A549 (cell line): Measurements from ENCODE around the gene C1QL1. TPM values are rescaled to one million over a fixed set of nuclear protein-coding genes. Genes with fewer than 3 reads are reported as not detected.

Experiments used
- ATAC-seq, 2 experiments: fragments of 200-7000 bp in 1 of 2; fragments of >200 bp in 1 of 2; cut with Nextera tagmentation in 1 of 2; cut with Tn5 transposase in 1 of 2; 3 replicates each; pipeline versions ENCODE4 v1.8.0 to v1.9.1; 2018 to 2020; ENCODE audit warnings: mild to moderate bottlenecking in 1 of 2, moderate library complexity in 1 of 2
- CTCF ChIA-PET: fragments of 300-600 bp; sonication (Branson Sonifier 250); formaldehyde crosslinking; extraction: SDS; loops from one replicate; lab custom pipeline; 2021; ENCODE audit warnings: antibody characterized with exemption, inconsistent platforms; lab: Yijun Ruan, JAX
- POLR2A ChIA-PET: fragments of 350-600 bp; formaldehyde crosslinking; extraction: SDS; loops from one replicate; lab custom pipeline; 2021; ENCODE audit warnings: antibody characterized with exemption, inconsistent platforms; lab: Yijun Ruan, JAX
- DNase-seq, 2 experiments: peaks; one replicate each; pipeline versions ENCODE4 v3.0.0 to v3.0.0-alpha.2; 2011 to 2016; ENCODE audit warnings: low read depth in 1 of 2, low spot score in 1 of 2
- FAIRE-seq: peaks from 2 replicates; lab custom pipeline; 2011; peaks lifted over from hg19 to GRCh38; lab: Jason Lieb, UNC
- H3K27ac ChIP-seq, 2 experiments: fragments of >200 bp; sonication (Bioruptor Twin); formaldehyde crosslinking; 3 replicates each; pipeline ENCODE4 v1.5.1; 2016 to 2017
- H3K4me1 ChIP-seq: fragments of >200 bp; sonication (Bioruptor Twin); formaldehyde crosslinking; 3 replicates; pipeline ENCODE4 v1.6.1; 2016
- H3K4me2 ChIP-seq: fragments of >200 bp; sonication (Bioruptor Twin); formaldehyde crosslinking; 3 replicates; pipeline ENCODE4 v1.6.1; 2016
- H3K4me3 ChIP-seq: fragments of >200 bp; sonication (Bioruptor Twin); formaldehyde crosslinking; 3 replicates; pipeline ENCODE4 v1.5.1; 2016
- H3K9me3 ChIP-seq: fragments of >200 bp; sonication (Bioruptor Twin); formaldehyde crosslinking; 3 replicates; pipeline ENCODE4 v1.6.1; 2016
- EHF ChIP-seq: fragments of 250-450 bp; sonication (Bioruptor Pico); IDR thresholded peaks from 2 replicates; pipeline ENCODE4 v1.5.0; 2020; ENCODE audit warnings: mild to moderate bottlenecking
- EHMT2 ChIP-seq: fragments of 200-600 bp; sonication (generic); IDR thresholded peaks from 2 replicates; pipeline ENCODE4 v1.6.1; 2016; ENCODE audit warnings: antibody characterized with exemption, low read depth, mild to moderate bottlenecking, moderate library complexity
- GATA3 ChIP-seq: IDR thresholded peaks from 2 replicates; pipeline ENCODE4 v1.6.1; 2012; ENCODE audit warnings: borderline replicate concordance
- HOXA7 ChIP-seq: fragments of 250-450 bp; sonication (Bioruptor Pico); IDR thresholded peaks from 2 replicates; pipeline ENCODE4 v1.5.0; 2020; ENCODE audit warnings: mild to moderate bottlenecking, moderate library complexity
- HOXB13 ChIP-seq: fragments of 250-450 bp; sonication (Bioruptor Pico); IDR thresholded peaks from 2 replicates; pipeline ENCODE4 v1.5.0; 2020; ENCODE audit warnings: low read depth, mild to moderate bottlenecking, moderate library complexity
- JUNB ChIP-seq: fragments of >200 bp; sonication (Bioruptor Twin); formaldehyde crosslinking; IDR thresholded peaks from 2 replicates; pipeline ENCODE4 v1.6.1; 2016
- KDM5A ChIP-seq: fragments of 200-600 bp; sonication (generic); IDR thresholded peaks from 2 replicates; pipeline ENCODE4 v1.6.1; 2016; ENCODE audit warnings: antibody characterized with exemption, mild to moderate bottlenecking
- MYC ChIP-seq: IDR thresholded peaks from 2 replicates; pipeline ENCODE4 v1.6.1; 2012; ENCODE audit warnings: mild to moderate bottlenecking, inconsistent platforms, low read length, improper control_type of control experiment, borderline replicate concordance
- PHF8 ChIP-seq: fragments of 200-600 bp; sonication (generic); IDR thresholded peaks from 2 replicates; pipeline ENCODE4 v1.6.1; 2016; ENCODE audit warnings: low read depth, mild to moderate bottlenecking, antibody characterized with exemption, moderate library complexity, borderline replicate concordance
- POLR2A ChIP-seq: IDR thresholded peaks from 2 replicates; pipeline ENCODE4 v1.6.1; 2012; ENCODE audit warnings: mild to moderate bottlenecking, low read length
- RFX5 ChIP-seq: fragments of 450-650 bp; IDR thresholded peaks from 2 replicates; pipeline ENCODE4 v1.7.1; 2014; ENCODE audit warnings: antibody characterized with exemption, mild to moderate bottlenecking, moderate library complexity
- RNF2 ChIP-seq: fragments of 200-600 bp; sonication (generic); IDR thresholded peaks from 2 replicates; pipeline ENCODE4 v1.6.1; 2016; ENCODE audit warnings: low read depth, mild to moderate bottlenecking, antibody characterized with exemption, moderate library complexity, borderline replicate concordance
- ZFP36 ChIP-seq: fragments of 450-650 bp; IDR thresholded peaks from 2 replicates; pipeline ENCODE4 v1.6.1; 2014; ENCODE audit warnings: borderline replicate concordance; ENCODE audit not compliant: partially characterized antibody
- ZNF302 ChIP-seq: fragments of 250-450 bp; sonication (Bioruptor Pico); IDR thresholded peaks from 2 replicates; pipeline ENCODE4 v1.9.0; 2021; ENCODE audit warnings: inconsistent platforms, mild to moderate bottlenecking, moderate library complexity
- ZSCAN20 ChIP-seq: fragments of 250-450 bp; sonication (Bioruptor Pico); IDR thresholded peaks from 2 replicates; pipeline ENCODE4 v1.8.0; 2022; ENCODE audit warnings: mild to moderate bottlenecking, moderate library complexity
- WGBS: methylation state at CpG from one replicate; pipeline ENCODE4 v1.1.6; 2017; ENCODE audit errors: missing lambda C conversion rate; 5-methylcytosine and 5-hydroxymethylcytosine counted together
- polyA plus RNA-seq, 4 experiments: library from polyadenylated mRNA; depleted of rRNA in 3 of 4; stranded (reverse); fragments of >200 nt; fragmentation: RNase III in 1 of 4; extraction: RNeasy Plus Mini Kit Qiagen cat#74134 plus additional on column Dnase treatment in 1 of 4; gene quantifications; 2 replicates in 3 of 4; 3 replicates in 1 of 4; pipeline ENCODE4 v1.2.3, GENCODE V29; 2011 to 2017
- TF ChIP-seq, protein P1 (sequence below): IDR thresholded peaks from 2 replicates; pipeline ENCODE4 v1.6.1; 2012
- TF ChIP-seq, protein P2 (sequence below): fragments of 250-450 bp; sonication (Bioruptor Pico); IDR thresholded peaks from 2 replicates; pipeline ENCODE4 v1.5.0; 2021; ENCODE audit warnings: mild to moderate bottlenecking, moderate library complexity, borderline replicate concordance
- TF ChIP-seq, protein P3 (sequence below): fragments of 250-450 bp; sonication (Bioruptor Pico); IDR thresholded peaks from 2 replicates; pipeline ENCODE4 v1.5.0; 2020; ENCODE audit warnings: low read depth, mild to moderate bottlenecking, moderate library complexity
- TF ChIP-seq, protein P4 (sequence below): IDR thresholded peaks from 2 replicates; pipeline ENCODE4 v1.6.1; 2012
- TF ChIP-seq, protein P5 (sequence below): fragments of >200 bp; sonication (Bioruptor Twin); formaldehyde crosslinking; IDR thresholded peaks from 2 replicates; pipeline ENCODE4 v1.6.1; 2016
- TF ChIP-seq, protein P6 (sequence below): fragments of >200 bp; sonication (Bioruptor Twin); formaldehyde crosslinking; IDR thresholded peaks from 3 replicates; pipeline ENCODE4 v1.5.1; 2016

Gene C1QL1
- polyA plus RNA-seq, 2 of the 4 experiments (the other 2 are of a cell fraction) = 2.6 to 8.5 TPM

DNA sequence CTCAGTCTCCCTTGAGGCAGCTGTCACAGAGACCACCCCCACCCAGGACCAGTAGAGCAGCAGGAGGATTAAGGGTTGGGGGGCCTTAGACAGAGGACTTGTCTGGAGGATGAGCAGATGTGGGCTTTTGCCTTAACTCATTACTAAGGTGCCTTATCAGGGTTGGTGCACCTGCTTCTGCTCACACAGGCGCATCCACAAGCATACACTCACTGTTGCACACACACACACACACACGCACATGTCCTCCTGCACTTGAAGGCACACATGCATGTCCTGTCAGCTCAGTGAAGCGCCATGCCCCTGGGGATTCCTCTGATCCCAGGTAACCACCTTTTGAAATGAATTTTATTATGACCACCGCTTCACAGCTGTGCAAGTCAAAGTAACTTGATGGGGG, 54.0 kb downstream of the C1QL1 start:
- peaks cover 44% of the 10 kb centered on the region for H3K4me1 ChIP-seq
- no peak for DNase-seq
- H3K9me3 ChIP-seq = no peaks in the 10 kb centered on the region
- FAIRE-seq = no peak
- TF ChIP-seq, protein P1, sequence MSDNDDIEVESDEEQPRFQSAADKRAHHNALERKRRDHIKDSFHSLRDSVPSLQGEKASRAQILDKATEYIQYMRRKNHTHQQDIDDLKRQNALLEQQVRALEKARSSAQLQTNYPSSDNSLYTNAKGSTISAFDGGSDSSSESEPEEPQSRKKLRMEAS = no peak
- TF ChIP-seq, protein P2, sequence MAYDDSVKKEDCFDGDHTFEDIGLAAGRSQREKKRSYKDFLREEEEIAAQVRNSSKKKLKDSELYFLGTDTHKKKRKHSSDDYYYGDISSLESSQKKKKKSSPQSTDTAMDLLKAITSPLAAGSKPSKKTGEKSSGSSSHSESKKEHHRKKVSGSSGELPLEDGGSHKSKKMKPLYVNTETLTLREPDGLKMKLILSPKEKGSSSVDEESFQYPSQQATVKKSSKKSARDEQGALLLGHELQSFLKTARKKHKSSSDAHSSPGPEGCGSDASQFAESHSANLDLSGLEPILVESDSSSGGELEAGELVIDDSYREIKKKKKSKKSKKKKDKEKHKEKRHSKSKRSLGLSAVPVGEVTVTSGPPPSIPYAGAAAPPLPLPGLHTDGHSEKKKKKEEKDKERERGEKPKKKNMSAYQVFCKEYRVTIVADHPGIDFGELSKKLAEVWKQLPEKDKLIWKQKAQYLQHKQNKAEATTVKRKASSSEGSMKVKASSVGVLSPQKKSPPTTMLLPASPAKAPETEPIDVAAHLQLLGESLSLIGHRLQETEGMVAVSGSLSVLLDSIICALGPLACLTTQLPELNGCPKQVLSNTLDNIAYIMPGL (CRISPR knock-in tag) = no peak
- TF ChIP-seq, protein P3, sequence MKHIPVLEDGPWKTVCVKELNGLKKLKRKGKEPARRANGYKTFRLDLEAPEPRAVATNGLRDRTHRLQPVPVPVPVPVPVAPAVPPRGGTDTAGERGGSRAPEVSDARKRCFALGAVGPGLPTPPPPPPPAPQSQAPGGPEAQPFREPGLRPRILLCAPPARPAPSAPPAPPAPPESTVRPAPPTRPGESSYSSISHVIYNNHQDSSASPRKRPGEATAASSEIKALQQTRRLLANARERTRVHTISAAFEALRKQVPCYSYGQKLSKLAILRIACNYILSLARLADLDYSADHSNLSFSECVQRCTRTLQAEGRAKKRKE (CRISPR knock-in tag) = no peak
- TF ChIP-seq ZFP36 (no peak), RNF2 (no peak), JUNB (no peak), RFX5 (no peak), MYC (no peak), ZSCAN20 (CRISPR knock-in tag) (no peak), EHMT2 (no peak), PHF8 (no peak), POLR2A (no peak), HOXA7 (no peak), HOXB13 (CRISPR knock-in tag) (no peak), ZNF302 (no peak)
- TF ChIP-seq, protein P4, sequence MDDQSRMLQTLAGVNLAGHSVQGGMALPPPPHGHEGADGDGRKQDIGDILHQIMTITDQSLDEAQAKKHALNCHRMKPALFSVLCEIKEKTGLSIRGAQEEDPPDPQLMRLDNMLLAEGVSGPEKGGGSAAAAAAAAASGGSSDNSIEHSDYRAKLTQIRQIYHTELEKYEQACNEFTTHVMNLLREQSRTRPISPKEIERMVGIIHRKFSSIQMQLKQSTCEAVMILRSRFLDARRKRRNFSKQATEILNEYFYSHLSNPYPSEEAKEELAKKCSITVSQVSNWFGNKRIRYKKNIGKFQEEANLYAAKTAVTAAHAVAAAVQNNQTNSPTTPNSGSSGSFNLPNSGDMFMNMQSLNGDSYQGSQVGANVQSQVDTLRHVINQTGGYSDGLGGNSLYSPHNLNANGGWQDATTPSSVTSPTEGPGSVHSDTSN = no peak
- TF ChIP-seq, protein P5, sequence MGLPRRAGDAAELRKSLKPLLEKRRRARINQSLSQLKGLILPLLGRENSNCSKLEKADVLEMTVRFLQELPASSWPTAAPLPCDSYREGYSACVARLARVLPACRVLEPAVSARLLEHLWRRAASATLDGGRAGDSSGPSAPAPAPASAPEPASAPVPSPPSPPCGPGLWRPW = no peak
- TF ChIP-seq, protein P6, sequence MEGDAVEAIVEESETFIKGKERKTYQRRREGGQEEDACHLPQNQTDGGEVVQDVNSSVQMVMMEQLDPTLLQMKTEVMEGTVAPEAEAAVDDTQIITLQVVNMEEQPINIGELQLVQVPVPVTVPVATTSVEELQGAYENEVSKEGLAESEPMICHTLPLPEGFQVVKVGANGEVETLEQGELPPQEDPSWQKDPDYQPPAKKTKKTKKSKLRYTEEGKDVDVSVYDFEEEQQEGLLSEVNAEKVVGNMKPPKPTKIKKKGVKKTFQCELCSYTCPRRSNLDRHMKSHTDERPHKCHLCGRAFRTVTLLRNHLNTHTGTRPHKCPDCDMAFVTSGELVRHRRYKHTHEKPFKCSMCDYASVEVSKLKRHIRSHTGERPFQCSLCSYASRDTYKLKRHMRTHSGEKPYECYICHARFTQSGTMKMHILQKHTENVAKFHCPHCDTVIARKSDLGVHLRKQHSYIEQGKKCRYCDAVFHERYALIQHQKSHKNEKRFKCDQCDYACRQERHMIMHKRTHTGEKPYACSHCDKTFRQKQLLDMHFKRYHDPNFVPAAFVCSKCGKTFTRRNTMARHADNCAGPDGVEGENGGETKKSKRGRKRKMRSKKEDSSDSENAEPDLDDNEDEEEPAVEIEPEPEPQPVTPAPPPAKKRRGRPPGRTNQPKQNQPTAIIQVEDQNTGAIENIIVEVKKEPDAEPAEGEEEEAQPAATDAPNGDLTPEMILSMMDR = no peak
- ChIA-PET CTCF (interaction anchor here (1.6 to 38.3 kb wide), 6 partner anchors 9 to 185 kb away, joined by 3 to 1853 read pairs (median 162); partner anchors contain the start of genes DCAKD, EFTUD2 and KIF18B), POLR2A (no interaction called here)
- no peak for ATAC-seq
- 0 out of 6 replicates have a peak overlapping the region, but pooled peaks of 1 of the 2 experiments have one; percentile 33 for H3K27ac ChIP-seq
- H3K4me2 ChIP-seq = no peak overlapping the region
- no peak overlapping the region for H3K4me3 ChIP-seq
- 92% methylated on average over 4 of the region's 4 CpGs for WGBS

DNA sequence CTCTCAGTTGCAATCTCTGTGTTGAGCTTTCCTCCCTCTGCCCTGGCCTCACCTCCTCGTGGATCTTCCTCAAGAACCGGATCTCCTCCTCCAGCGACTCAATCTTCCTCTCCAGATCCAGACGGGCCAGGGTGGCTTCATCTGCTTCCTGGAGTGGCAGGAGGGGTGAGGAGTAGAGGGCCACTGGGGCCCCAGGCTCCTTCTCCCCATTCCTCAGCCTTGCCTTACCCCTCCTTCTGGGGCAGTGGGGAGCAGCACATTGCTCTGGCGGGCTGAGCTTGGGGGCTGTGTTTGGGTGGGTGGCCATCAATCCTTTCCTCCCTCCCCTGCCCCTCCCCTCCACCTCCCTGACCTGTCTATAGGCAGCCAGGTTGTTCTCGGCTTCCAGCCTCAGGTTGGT, 54.4 kb downstream of the C1QL1 start:
- WGBS = 60% methylated on average over 5 of the region's 6 CpGs
- H3K4me3 ChIP-seq = no peak overlapping the region
- no peak for ATAC-seq
- no peaks in the 10 kb centered on the region for H3K9me3 ChIP-seq
- peaks cover 48% of the 10 kb centered on the region for H3K4me1 ChIP-seq
- POLR2A ChIA-PET = interaction anchor here (1.4 kb wide), 1 partner anchor 148 kb away, joined by 3 read pairs; the partner anchor contains the start of gene NMT1
- TF ChIP-seq GATA3 (no peak), KDM5A (no peak), EHF (CRISPR knock-in tag) (no peak)
- TF ChIP-seq, all 56 proteins: peak for 0
- CTCF ChIA-PET = interaction anchor here (0.7 to 38.3 kb wide), 8 partner anchors 10 to 185 kb away, joined by 3 to 1853 read pairs (median 62); partner anchors contain the start of genes DCAKD, EFTUD2 and KIF18B
- DNase-seq (no peak), FAIRE-seq (no peak)
- Histone ChIP-seq H3K27ac (peak overlapping the region in 1 of 2 experiments; percentile 46; a peak in 3 of 6 replicates), H3K4me2 (no peak overlapping the region)
